ENCODE data around the gene CAMTA1.

The CAMTA1 gene

DNA sequence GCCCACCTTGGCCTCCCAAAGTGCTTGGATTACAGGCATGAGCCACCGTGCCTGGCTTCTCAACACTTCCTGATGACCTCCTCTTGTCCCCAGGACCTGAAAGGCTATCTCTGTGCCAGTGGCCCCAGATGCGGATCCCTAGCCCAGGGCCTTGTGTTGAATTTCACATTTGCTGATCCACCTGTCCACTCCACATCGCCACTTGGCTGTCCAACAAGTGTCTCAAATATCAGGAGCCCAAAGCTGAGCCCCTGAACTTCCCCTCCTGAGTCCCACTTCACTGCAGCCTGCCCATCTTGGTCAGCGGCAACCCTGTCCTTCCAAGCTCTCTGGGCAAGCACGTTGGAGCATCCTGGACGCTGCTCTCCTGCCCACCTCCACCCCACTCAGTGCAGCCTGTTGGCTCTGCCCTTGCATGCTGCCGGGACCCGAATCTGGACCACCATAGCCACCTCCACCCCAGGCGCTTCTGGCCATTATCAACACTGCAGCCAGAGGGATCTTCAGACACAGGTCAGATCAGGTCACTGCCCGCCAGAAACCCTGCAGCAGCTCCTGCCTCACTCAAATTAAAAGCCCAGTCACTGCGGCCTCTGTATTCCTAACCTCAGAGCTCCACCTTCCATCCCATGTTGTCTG is 633.3 kb downstream of the CAMTA1 start:
- no peaks in the 10 kb centered on the region for H3K36me3 ChIP-seq (ENCODE audit: control insufficient read depth, insufficient read depth, low read length)
- H3K9me3 ChIP-seq (ENCODE audit: control insufficient read depth, insufficient read depth, low read depth, low read length), result peaks cover 18% of the 10 kb centered on the region
- H3K9ac ChIP-seq (ENCODE audit: low read length), result no peak overlapping the region
- no peak overlapping the region for H3K4me3 ChIP-seq (ENCODE audit: low read depth, low read length)
- H3K27ac ChIP-seq (ENCODE audit: low read depth, low read length), result no peak overlapping the region
- H3K27me3 ChIP-seq (ENCODE audit: control insufficient read depth, insufficient read depth, low read length), result no peaks in the 10 kb centered on the region
- H3K4me1 ChIP-seq (ENCODE audit: control insufficient read depth, insufficient read depth, low read length), result no peaks in the 10 kb centered on the region

DNA sequence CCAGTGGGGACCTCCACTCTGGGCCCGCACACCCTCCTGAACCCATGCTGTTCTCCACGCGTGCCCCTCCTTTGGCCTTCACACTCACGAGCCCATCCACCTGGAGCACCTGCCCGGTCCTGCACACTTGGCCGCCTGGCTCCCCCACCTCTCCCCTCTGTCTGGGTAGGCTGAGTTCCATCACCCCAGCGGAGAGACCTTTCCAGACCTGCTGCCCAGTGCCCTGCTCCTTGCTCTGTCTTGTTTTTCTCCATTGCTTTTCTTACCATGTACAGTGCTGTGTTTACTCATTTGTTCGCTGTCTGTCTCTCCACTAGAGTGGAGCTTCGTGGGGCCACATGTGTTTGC is 634.8 kb downstream of the CAMTA1 start:
- Histone ChIP-seq H3K9me3 (ENCODE audit: control insufficient read depth, insufficient read depth, low read depth, low read length) (peaks cover 18% of the 10 kb centered on the region), H3K4me1 (ENCODE audit: control insufficient read depth, insufficient read depth, low read length) (no peaks in the 10 kb centered on the region), H3K27ac (ENCODE audit: low read depth, low read length) (no peak overlapping the region), H3K9ac (ENCODE audit: low read length) (no peak overlapping the region), H3K36me3 (ENCODE audit: control insufficient read depth, insufficient read depth, low read length) (no peaks in the 10 kb centered on the region), H3K27me3 (ENCODE audit: control insufficient read depth, insufficient read depth, low read length) (no peaks in the 10 kb centered on the region), H3K4me3 (ENCODE audit: low read depth, low read length) (no peak overlapping the region)

DNA sequence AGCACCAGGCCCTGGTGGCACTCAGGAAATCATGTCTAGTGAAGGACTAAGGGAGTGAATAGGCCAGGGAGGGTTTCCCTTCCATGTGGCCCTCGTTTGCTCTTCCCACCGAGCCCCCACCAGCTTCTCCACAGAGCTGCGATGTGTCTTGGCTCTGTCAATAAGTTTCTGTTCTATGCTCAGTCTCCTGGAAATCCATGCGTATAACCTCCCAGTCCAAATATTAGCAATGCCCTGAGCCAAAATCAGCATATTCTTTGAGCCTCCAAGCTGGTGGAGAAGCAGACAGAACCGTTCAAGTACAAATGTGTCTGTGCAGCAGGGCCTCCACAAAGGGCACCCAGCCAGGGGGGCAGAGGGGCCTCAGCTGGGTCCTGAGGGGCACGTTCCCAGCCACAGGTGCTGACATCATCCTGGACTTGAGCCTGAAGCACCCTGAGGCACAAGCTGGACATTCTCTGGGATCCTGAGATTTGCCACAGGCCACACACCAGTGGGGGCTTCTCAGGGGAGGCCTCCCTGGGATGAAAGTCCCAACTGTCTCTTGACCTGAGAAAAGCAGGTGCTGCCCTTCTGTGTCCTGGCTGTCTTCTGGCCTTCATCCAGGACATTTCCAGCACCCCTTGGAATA is 635.3 kb downstream of the CAMTA1 start:
- Histone ChIP-seq H3K4me3 (ENCODE audit: low read depth, low read length) (no peak overlapping the region), H3K27ac (ENCODE audit: low read depth, low read length) (no peak overlapping the region), H3K9ac (ENCODE audit: low read length) (no peak overlapping the region), H3K4me1 (ENCODE audit: control insufficient read depth, insufficient read depth, low read length) (no peaks in the 10 kb centered on the region), H3K36me3 (ENCODE audit: control insufficient read depth, insufficient read depth, low read length) (no peaks in the 10 kb centered on the region), H3K9me3 (ENCODE audit: control insufficient read depth, insufficient read depth, low read depth, low read length) (peaks cover 18% of the 10 kb centered on the region), H3K27me3 (ENCODE audit: control insufficient read depth, insufficient read depth, low read length) (no peaks in the 10 kb centered on the region)

DNA sequence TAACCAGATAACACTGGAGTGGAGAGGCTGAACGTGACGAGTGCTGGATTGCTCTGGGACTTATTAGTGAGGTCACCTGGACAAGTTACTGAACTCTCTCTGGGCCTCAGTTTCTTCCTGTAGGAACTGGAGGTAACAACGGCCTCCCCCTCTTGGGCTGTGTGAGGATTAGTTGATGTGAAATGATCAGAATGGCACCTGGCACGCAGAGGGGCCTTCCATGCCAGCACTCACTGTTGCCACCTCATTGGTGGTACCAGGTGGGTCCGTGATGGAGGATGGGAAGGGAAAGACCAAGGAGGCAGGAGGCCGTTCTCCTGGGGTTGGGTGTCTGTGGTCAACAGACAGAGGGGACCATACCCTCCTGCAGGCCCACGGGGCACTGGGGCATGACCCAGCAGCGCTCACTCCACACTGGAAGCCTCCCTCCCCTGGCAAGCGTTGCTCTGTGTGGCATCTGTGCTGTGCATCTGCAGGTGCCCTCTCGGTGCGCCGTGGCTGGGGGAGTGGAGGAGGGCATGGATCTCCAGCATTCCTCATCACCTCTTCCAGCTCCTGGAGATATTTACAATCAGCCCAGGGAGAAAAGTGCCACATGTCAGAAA is 636.3 kb downstream of the CAMTA1 start:
- H3K4me3 ChIP-seq (ENCODE audit: low read depth, low read length), result no peak overlapping the region
- no peaks in the 10 kb centered on the region for H3K4me1 ChIP-seq (ENCODE audit: control insufficient read depth, insufficient read depth, low read length)
- H3K36me3 ChIP-seq (ENCODE audit: control insufficient read depth, insufficient read depth, low read length), result no peaks in the 10 kb centered on the region
- H3K27me3 ChIP-seq (ENCODE audit: control insufficient read depth, insufficient read depth, low read length), result no peaks in the 10 kb centered on the region
- H3K9ac ChIP-seq (ENCODE audit: low read length), result no peak overlapping the region
- peaks cover 18% of the 10 kb centered on the region for H3K9me3 ChIP-seq (ENCODE audit: control insufficient read depth, insufficient read depth, low read depth, low read length)
- H3K27ac ChIP-seq (ENCODE audit: low read depth, low read length), result no peak overlapping the region

DNA sequence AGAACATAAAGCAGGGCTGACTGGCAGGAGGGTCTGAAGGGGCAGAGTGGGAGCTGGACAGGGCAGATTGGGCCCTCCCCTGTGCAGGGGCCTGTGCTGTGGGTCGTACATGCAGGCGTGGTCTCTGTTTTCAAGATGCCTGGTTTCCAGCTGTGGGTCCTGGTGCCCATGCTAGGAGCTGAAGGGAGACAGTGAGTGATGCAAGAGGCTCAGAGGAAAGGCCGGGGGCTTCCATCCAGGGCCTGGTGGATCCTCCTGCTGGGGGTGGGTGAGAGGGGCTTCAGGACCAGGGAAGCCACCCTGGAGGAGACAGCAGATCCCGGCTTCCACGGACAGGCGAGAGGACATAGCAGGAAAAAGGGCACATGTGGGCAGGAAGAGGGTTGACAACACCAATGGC is 636.8 kb downstream of the CAMTA1 start:
- Histone ChIP-seq H3K9me3 (ENCODE audit: control insufficient read depth, insufficient read depth, low read depth, low read length) (peaks cover 18% of the 10 kb centered on the region), H3K9ac (ENCODE audit: low read length) (no peak overlapping the region), H3K36me3 (ENCODE audit: control insufficient read depth, insufficient read depth, low read length) (no peaks in the 10 kb centered on the region), H3K27me3 (ENCODE audit: control insufficient read depth, insufficient read depth, low read length) (no peaks in the 10 kb centered on the region), H3K4me3 (ENCODE audit: low read depth, low read length) (no peak overlapping the region), H3K4me1 (ENCODE audit: control insufficient read depth, insufficient read depth, low read length) (no peaks in the 10 kb centered on the region), H3K27ac (ENCODE audit: low read depth, low read length) (no peak overlapping the region)

DNA sequence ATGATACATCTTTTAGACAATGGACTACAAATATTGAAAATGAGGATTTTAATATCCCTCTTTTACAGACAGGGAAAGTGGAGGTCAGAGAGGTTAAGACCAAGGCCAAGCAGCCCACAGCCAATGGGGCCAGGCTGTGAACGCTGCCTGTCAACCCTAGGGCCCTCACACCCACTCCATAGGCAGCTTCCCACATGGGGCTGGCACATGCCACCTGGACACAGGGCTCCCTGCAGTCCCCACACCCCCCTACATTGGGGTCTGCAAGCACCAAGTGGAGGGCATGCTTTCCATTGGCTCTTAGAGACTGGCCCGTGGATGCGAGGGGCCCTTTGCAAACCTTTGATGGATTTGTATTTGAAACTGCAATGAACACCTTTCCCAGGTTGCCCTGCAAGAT is 637.3 kb downstream of the CAMTA1 start:
- Histone ChIP-seq H3K27ac (ENCODE audit: low read depth, low read length) (no peak overlapping the region), H3K27me3 (ENCODE audit: control insufficient read depth, insufficient read depth, low read length) (no peaks in the 10 kb centered on the region), H3K9me3 (ENCODE audit: control insufficient read depth, insufficient read depth, low read depth, low read length) (peaks cover 16% of the 10 kb centered on the region), H3K36me3 (ENCODE audit: control insufficient read depth, insufficient read depth, low read length) (no peaks in the 10 kb centered on the region), H3K4me3 (ENCODE audit: low read depth, low read length) (no peak overlapping the region), H3K9ac (ENCODE audit: low read length) (no peak overlapping the region), H3K4me1 (ENCODE audit: control insufficient read depth, insufficient read depth, low read length) (no peaks in the 10 kb centered on the region)

DNA sequence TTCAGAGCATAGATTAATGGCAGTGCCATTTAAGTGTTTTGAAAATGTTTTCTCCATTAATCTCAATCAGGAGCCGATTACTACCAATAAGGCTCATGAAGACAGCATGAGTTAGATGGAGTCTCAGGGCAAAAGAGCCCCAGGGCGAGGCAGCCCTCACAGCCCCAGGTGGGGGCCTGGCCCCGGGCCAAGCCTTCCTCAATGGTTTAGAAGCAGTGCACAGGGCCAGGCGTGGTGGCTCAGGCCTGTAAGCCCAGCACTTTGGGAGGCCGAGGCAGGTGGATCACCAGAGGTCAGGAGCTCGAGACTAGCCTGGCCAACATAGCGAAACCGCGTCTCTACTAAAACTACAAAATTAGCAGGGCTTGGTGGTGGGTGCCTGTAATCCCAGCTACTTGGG is 637.7 kb downstream of the CAMTA1 start:
- Histone ChIP-seq H3K4me1 (ENCODE audit: control insufficient read depth, insufficient read depth, low read length) (no peaks in the 10 kb centered on the region), H3K27ac (ENCODE audit: low read depth, low read length) (no peak overlapping the region), H3K4me3 (ENCODE audit: low read depth, low read length) (no peak overlapping the region), H3K9me3 (ENCODE audit: control insufficient read depth, insufficient read depth, low read depth, low read length) (peaks cover 12% of the 10 kb centered on the region), H3K36me3 (ENCODE audit: control insufficient read depth, insufficient read depth, low read length) (no peaks in the 10 kb centered on the region), H3K27me3 (ENCODE audit: control insufficient read depth, insufficient read depth, low read length) (no peaks in the 10 kb centered on the region), H3K9ac (ENCODE audit: low read length) (no peak overlapping the region)

DNA sequence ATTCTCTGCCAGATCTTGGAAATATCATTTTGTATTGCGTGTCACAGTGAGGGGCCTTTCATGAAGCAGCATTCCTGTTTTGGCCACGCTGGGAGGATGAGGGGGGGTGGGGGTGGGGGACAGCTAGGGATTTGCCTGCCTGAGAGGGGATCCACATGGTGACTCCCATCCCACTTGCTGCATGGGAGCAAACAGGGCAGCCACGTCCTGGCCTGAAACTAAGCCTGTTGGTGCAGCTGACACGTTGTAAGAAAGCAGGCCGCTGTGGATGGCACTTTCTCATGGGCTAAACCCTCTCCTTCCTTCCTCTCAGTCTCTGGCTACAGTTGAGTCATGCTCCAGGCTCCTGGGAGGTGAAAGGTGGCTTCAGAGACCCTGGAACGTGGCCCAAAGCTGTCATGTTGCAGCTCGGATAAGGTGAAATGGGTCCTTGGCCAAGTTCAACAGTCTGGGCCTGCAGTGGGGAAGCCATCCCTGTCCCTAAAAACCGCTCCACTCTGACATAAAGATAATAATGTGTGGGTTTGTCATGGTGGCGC is 639.2 kb downstream of the CAMTA1 start:
- Histone ChIP-seq H3K27ac (ENCODE audit: low read depth, low read length) (no peak overlapping the region), H3K36me3 (ENCODE audit: control insufficient read depth, insufficient read depth, low read length) (no peaks in the 10 kb centered on the region), H3K4me3 (ENCODE audit: low read depth, low read length) (no peak overlapping the region), H3K4me1 (ENCODE audit: control insufficient read depth, insufficient read depth, low read length) (no peaks in the 10 kb centered on the region), H3K27me3 (ENCODE audit: control insufficient read depth, insufficient read depth, low read length) (no peaks in the 10 kb centered on the region), H3K9ac (ENCODE audit: low read length) (no peak overlapping the region), H3K9me3 (ENCODE audit: control insufficient read depth, insufficient read depth, low read depth, low read length) (0 out of 2 replicates have a peak, but pooled peaks cover under 1% of the 10 kb centered on the region)

DNA sequence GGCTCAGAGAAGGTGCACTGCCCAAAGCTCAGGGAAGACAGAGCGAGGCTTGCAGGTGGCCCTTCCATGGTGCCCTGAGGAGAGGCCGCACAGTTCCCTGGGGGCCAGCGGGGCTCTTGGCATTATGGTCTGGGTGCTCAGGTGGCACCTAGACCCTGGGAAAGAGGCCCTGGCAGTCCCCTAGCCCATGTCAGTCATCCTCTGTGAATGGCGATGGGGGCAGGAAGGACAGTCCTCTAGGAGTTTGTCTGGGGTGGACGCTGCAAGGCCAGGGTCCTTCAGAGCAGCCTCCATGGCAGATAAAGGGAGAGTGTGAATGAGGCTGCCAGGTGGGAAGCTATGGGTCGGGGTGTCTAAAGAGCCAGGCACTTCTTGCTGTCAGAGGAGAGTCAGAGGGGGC is 640.0 kb downstream of the CAMTA1 start:
- Histone ChIP-seq H3K4me3 (ENCODE audit: low read depth, low read length) (no peak overlapping the region), H3K9me3 (ENCODE audit: control insufficient read depth, insufficient read depth, low read depth, low read length) (peaks cover 2% of the 10 kb centered on the region; the same call in 1 of the 2 replicates), H3K27me3 (ENCODE audit: control insufficient read depth, insufficient read depth, low read length) (no peaks in the 10 kb centered on the region), H3K4me1 (ENCODE audit: control insufficient read depth, insufficient read depth, low read length) (no peaks in the 10 kb centered on the region), H3K27ac (ENCODE audit: low read depth, low read length) (no peak overlapping the region), H3K9ac (ENCODE audit: low read length) (no peak overlapping the region), H3K36me3 (ENCODE audit: control insufficient read depth, insufficient read depth, low read length) (no peaks in the 10 kb centered on the region)

DNA sequence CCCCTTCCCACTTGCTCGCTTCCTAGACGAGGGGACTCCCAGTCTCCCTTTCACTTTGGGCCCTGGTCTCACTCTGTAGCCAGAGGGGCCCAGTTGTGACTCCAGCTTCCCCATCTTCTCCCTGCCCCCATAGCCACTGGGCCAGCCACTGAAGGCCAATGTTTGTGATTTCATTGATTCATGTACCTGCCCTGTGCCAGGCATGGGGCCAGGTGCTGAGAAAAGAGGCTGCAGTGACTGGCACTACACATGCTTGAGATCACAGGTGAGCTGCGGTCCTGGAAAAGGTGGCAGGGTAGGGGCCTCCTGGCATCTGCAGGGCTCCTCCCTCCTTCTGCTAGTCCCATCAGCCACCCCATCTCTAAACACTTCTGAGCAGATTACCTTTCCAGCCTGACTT is 640.5 kb downstream of the CAMTA1 start:
- no peaks in the 10 kb centered on the region for H3K36me3 ChIP-seq (ENCODE audit: control insufficient read depth, insufficient read depth, low read length)
- H3K27me3 ChIP-seq (ENCODE audit: control insufficient read depth, insufficient read depth, low read length), result no peaks in the 10 kb centered on the region
- H3K9me3 ChIP-seq (ENCODE audit: control insufficient read depth, insufficient read depth, low read depth, low read length), result peaks cover 2% of the 10 kb centered on the region; the same call in 1 of the 2 replicates
- no peak overlapping the region for H3K27ac ChIP-seq (ENCODE audit: low read depth, low read length)
- no peaks in the 10 kb centered on the region for H3K4me1 ChIP-seq (ENCODE audit: control insufficient read depth, insufficient read depth, low read length)
- H3K4me3 ChIP-seq (ENCODE audit: low read depth, low read length), result no peak overlapping the region
- no peak overlapping the region for H3K9ac ChIP-seq (ENCODE audit: low read length)
